ENCODE results near the gene GXYLT2. TPM values are rescaled to one million over a fixed set of nuclear protein-coding genes. Genes with fewer than 3 reads are reported as not detected.
"Not testable (repeated sequence)": the region's sequence is repeated elsewhere in the genome, so short reads cannot be mapped to it uniquely, and the experiment has no call there.

The GXYLT2 gene
- total RNA-seq, 1 donor: 77.4 TPM

- Histone ChIP-seq H3K79me2 (ENCODE audit: insufficient read depth, low read length) (peaks cover 80% of the 10 kb centered on the region), H3K4me1 (ENCODE audit: insufficient read depth, low read length) (peaks cover 29% of the 10 kb centered on the region), H3K4me3 (ENCODE audit: insufficient read depth, low read length) (peak overlapping the region; percentile 92), H2AFZ (ENCODE audit: low read length) (no peak overlapping the region), H3K27me3 (ENCODE audit: insufficient read depth, low read length) (no peaks in the 10 kb centered on the region), H3K9me3 (ENCODE audit: low read depth, low read length) (no peaks in the 10 kb centered on the region), H3K27ac (ENCODE audit: low read depth, low read length) (peak overlapping the region; percentile 46), H3K4me2 (ENCODE audit: insufficient read depth, low read length) (peak overlapping the region; percentile 90), H3K36me3 (ENCODE audit: insufficient read depth, low read length) (peaks cover 29% of the 10 kb centered on the region), H4K20me1 (ENCODE audit: insufficient read depth, low read length) (peaks cover 61% of the 10 kb centered on the region)
- TF ChIP-seq CTCF (IDR thresholded peaks at IDR 0.05; ENCODE audit: extremely low read depth, low read depth, low read length): no peak
- no peak for DNase-seq (ENCODE audit: insufficient read length, low spot score, missing footprints)
Measured at GRCh38 chr3:72999951-73000350, 112.1 kb downstream of the GXYLT2 start.

- H3K4me3 ChIP-seq (ENCODE audit: insufficient read depth, low read length); H3K27me3 ChIP-seq (ENCODE audit: insufficient read depth, low read length); H3K27ac ChIP-seq (ENCODE audit: low read depth, low read length); DNase-seq (ENCODE audit: insufficient read length, low spot score, missing footprints); H2AFZ ChIP-seq (ENCODE audit: low read length); H3K9me3 ChIP-seq (ENCODE audit: low read depth, low read length); H3K4me2 ChIP-seq (ENCODE audit: insufficient read depth, low read length): not testable (repeated sequence)
- peaks cover 47% of the 10 kb centered on the region for H3K36me3 ChIP-seq (ENCODE audit: insufficient read depth, low read length)
- peaks cover 84% of the 10 kb centered on the region for H4K20me1 ChIP-seq (ENCODE audit: insufficient read depth, low read length)
- peaks cover 98% of the 10 kb centered on the region for H3K79me2 ChIP-seq (ENCODE audit: insufficient read depth, low read length)
- peaks cover 26% of the 10 kb centered on the region for H3K4me1 ChIP-seq (ENCODE audit: insufficient read depth, low read length)
Measured at GRCh38 chr3:73003050-73003449, 115.2 kb downstream of the GXYLT2 start.

GRCh38 chr3:73004316-73004715, 116.5 kb downstream of the GXYLT2 start:
- no peak overlapping the region for H2AFZ ChIP-seq (ENCODE audit: low read length)
- H3K79me2 ChIP-seq (ENCODE audit: insufficient read depth, low read length): peaks cover 98% of the 10 kb centered on the region
- H3K9me3 ChIP-seq (ENCODE audit: low read depth, low read length): no peaks in the 10 kb centered on the region
- peaks cover 17% of the 10 kb centered on the region for H3K4me1 ChIP-seq (ENCODE audit: insufficient read depth, low read length)
- peaks cover 85% of the 10 kb centered on the region for H4K20me1 ChIP-seq (ENCODE audit: insufficient read depth, low read length)
- H3K4me3 ChIP-seq (ENCODE audit: insufficient read depth, low read length): no peak overlapping the region
- H3K4me2 ChIP-seq (ENCODE audit: insufficient read depth, low read length): no peak overlapping the region
- H3K27ac ChIP-seq (ENCODE audit: low read depth, low read length): peak overlapping the region; percentile 19
- no peak for TF ChIP-seq CTCF (IDR thresholded peaks at IDR 0.05; ENCODE audit: extremely low read depth, low read depth, low read length)
- H3K27me3 ChIP-seq (ENCODE audit: insufficient read depth, low read length): no peaks in the 10 kb centered on the region
- no peak for DNase-seq (ENCODE audit: insufficient read length, low spot score, missing footprints)
- peaks cover 38% of the 10 kb centered on the region for H3K36me3 ChIP-seq (ENCODE audit: insufficient read depth, low read length)

- TF ChIP-seq CTCF (IDR thresholded peaks at IDR 0.05; ENCODE audit: extremely low read depth, low read depth, low read length): no peak
- Histone ChIP-seq H3K4me3 (ENCODE audit: insufficient read depth, low read length) (no peak overlapping the region), H3K4me2 (ENCODE audit: insufficient read depth, low read length) (no peak overlapping the region), H3K9me3 (ENCODE audit: low read depth, low read length) (no peaks in the 10 kb centered on the region), H3K27ac (ENCODE audit: low read depth, low read length) (peak overlapping the region; percentile 39), H3K27me3 (ENCODE audit: insufficient read depth, low read length) (no peaks in the 10 kb centered on the region), H3K36me3 (ENCODE audit: insufficient read depth, low read length) (peaks cover 22% of the 10 kb centered on the region), H3K4me1 (ENCODE audit: insufficient read depth, low read length) (peaks cover 4% of the 10 kb centered on the region), H4K20me1 (ENCODE audit: insufficient read depth, low read length) (peaks cover 86% of the 10 kb centered on the region), H3K79me2 (ENCODE audit: insufficient read depth, low read length) (peaks cover 100% of the 10 kb centered on the region), H2AFZ (ENCODE audit: low read length) (no peak overlapping the region)
- peak; percentile 36 for DNase-seq (ENCODE audit: insufficient read length, low spot score, missing footprints)
Measured at GRCh38 chr3:73007992-73008712, 120.3 kb downstream of the GXYLT2 start.

All from osteoblast (primary cell).